Superior temporal gyrus (tissue), 1 donor: ENCODE data around the gene GLRA3.

Experiments used
- DNase-seq: peaks from one replicate; pipeline ENCODE4 v3.0.0-alpha.2; 2016; ENCODE audit errors: extremely low spot score

The GLRA3 gene

GRCh38 chr4:174595141-174595929 is 233.7 kb downstream of the GLRA3 start:
- no peak for DNase-seq

GRCh38 chr4:174593701-174594100 is 235.3 kb downstream of the GLRA3 start:
- DNase-seq, result no peak

- no peak for DNase-seq
Measured at GRCh38 chr4:174592985-174593335, 236.1 kb downstream of the GLRA3 start.

DNA sequence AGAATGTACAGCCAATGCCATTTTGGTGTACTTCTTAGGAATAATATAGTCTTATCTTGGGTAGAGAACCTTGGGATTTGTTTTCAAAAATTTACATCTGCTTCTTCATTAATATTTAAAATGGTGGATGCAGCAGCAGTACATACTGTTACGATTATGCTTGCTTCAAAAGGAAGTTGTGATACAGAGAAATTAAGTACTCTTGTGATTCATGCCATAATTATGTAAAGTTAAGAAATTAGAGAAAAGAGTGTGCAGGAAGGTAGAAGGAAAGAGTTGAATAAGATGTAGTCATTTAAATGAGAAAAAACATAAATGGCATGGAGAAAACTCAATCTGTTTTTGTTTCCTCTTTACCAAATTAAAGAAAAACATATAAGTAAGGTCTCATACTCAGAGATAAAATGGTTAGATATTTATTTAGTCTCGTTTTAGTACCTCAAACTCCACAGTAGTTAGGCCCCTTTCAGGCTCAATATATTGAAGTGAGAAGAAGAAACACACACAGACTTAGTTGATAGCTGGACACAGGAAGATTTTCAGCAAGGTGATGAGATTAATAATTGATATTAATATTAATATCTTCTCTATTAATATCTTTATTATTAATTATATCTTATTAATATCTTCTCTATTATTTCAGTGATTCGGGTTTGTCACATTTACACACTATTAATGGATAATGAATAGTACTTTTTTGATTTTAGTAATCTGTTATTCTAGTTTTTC is 236.6 kb downstream of the GLRA3 start:
- DNase-seq, result no peak

DNA sequence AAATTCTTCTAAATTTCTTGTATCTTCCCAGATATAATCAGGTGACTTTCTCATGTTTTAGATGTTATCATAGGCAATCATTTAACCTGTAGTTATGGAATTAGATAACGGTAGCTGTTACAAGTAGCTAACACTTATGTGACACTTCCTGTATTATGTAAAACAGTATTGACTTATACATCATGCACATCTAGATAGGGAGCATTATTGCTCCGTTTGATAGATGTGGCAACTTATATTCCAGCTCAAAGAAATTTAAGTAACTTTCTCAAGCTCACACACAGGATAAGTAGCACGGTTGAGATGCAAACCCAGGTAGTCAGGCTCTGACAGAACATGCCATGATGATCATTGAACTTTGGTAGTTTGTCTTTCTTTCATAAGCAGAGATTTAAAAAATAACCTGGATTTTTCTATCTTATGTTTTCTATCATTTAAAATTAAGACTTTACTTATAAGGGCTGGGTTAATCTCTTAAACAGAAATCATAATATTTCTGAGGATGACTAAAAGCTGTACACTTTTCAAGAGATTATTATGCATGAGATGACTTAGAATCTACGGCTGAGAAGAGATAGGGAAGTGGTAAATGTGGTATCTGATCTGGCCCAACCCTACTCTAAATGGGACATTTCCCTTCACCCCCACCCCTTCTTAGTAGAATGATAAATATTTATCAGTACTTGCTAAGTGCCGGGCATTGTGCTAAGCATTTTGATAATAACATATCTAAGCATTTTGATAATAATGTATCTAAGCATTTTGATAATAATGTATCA is 237.6 kb downstream of the GLRA3 start:
- no peak for DNase-seq

DNA sequence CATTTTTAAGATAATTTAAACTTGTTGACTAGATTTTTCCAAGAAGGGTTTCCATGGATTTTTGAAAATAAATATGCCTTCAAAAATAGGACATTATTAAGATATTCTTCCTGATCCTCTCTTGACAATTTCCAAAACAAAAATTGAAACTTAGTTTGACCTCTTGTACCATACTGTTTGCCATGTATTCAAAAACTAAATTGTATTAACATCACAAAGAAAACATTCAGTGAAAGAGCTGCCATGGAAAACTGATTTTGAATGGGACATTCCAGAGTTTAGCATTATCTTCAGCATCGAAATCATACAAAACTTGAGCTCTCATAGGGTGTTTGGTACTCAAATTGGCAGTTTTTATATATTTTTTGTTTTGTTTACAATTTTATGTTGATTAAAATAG is 238.7 kb downstream of the GLRA3 start:
- DNase-seq, result no peak
